Body of pancreas (tissue), 4 donors: Measurements from ENCODE around the gene LARP4B.

Source experiments
- POLR2A ChIP-seq, 3 donors: fragments of 450-650 bp; IDR thresholded peaks; one replicate each; pipeline ENCODE4 v1.6.1; 2016; ENCODE audit warnings: antibody characterized with exemption in 3 of 3, mild to moderate bottlenecking in 2 of 3
- TF ChIP-seq, protein P1 (sequence below), 7 experiments: fragments of 450-650 bp in 4 of 7; fragments of 200-600 bp in 3 of 7; sonication (generic) in 3 of 7; IDR thresholded peaks; one replicate each; pipeline ENCODE4 v1.5.1; 2016 to 2019; ENCODE audit warnings: antibody characterized with exemption in 7 of 7

DNA sequence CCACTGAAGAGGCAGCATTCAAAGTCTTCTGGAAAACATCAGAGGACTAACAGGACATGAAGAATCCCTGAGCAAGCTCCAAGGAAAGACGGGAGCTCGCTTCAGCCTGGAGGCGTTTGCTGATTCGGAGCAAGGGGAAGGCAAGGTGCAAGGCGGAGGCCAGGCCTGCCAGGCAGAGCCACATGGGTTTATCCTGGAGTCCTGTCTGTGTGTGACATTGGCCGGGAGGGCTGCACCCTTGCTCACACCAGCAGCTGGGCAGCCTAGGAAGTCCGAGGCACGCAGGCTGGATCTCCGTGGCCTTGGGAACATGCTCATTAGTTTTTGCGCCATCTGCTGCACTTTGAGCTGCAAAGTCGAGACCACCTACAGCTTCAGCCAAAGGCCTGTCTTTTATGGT, 22.3 kb upstream of the LARP4B start:
- TF ChIP-seq, protein P1, sequence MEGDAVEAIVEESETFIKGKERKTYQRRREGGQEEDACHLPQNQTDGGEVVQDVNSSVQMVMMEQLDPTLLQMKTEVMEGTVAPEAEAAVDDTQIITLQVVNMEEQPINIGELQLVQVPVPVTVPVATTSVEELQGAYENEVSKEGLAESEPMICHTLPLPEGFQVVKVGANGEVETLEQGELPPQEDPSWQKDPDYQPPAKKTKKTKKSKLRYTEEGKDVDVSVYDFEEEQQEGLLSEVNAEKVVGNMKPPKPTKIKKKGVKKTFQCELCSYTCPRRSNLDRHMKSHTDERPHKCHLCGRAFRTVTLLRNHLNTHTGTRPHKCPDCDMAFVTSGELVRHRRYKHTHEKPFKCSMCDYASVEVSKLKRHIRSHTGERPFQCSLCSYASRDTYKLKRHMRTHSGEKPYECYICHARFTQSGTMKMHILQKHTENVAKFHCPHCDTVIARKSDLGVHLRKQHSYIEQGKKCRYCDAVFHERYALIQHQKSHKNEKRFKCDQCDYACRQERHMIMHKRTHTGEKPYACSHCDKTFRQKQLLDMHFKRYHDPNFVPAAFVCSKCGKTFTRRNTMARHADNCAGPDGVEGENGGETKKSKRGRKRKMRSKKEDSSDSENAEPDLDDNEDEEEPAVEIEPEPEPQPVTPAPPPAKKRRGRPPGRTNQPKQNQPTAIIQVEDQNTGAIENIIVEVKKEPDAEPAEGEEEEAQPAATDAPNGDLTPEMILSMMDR (IDR thresholded peaks at IDR 0.05): no peak
- TF ChIP-seq POLR2A (IDR thresholded peaks at IDR 0.05): no peak
